Urothelium cell line (cell line): ENCODE results near the gene ACCSL.
A peak's percentile ranks its signal among the peaks of the same experiment; 100 is the strongest.

Experiments used
- DNase-seq: peaks from one replicate; pipeline ENCODE4 v3.0.0; 2011; ENCODE audit warnings: low spot score, mixed read lengths
- FAIRE-seq: peaks from 2 replicates; lab custom pipeline; 2011; peaks lifted over from hg19 to GRCh38; lab: Jason Lieb, UNC

ACCSL gene

DNA sequence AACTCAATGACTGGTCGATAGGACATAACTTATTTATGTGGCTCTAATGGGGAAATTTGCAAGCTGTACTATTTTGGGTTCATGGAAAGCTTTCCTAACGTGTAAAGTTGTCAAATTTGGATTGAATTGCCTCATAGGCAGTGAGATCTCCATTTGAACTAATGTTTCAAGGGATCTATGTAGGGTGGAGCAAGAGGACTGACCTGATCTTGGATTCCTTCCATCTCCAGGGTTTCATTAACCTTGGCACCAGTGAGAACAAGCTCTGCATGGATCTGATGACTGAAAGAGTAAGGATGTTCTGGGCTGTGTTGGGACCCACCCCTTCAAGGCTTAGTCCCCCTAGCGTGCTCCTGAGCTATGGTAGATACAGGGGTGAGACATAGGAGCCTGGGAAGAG is 2.1 kb downstream of the ACCSL start:
- no peak for DNase-seq
- no peak for FAIRE-seq

DNA sequence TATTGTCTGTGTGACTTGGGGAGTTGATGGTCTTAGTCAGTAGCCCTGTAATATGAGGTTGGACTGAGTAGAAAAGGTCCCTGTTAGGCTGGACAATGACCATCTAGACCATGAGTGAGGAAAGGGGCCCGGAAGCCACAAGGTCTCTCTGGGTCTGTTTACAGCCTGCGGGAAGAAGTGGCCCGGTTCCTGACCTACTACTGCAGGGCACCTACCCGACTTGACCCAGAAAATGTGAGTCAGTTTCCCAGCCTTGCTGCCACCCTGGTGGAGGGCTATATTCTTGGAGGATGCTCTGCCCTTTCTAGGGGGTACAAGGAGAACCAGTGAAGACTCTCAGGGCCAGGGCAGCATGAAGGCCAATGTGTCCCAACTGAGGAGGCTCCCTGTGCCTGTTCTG is 3.4 kb downstream of the ACCSL start:
- DNase-seq (no peak), FAIRE-seq (no peak)

DNA sequence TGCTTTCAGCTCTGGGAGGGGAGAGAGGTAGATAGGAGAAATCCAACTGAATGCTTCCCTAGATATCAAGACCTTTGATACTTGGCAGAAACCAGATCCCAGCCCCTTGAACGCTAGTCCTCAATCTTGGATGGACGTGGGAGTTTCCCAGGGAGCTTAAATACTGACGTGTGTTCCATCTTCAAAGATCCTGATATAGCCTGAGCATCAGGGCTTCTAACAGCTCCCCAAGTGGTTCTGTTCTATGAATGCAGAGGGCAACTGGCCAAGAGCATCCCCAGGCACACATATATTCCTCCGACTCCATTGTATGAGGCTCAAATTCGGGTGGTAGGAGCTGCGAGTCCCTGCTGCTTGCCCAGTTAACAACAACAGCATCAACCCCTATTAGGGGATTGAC is 9.6 kb downstream of the ACCSL start:
- DNase-seq = no peak
- FAIRE-seq = no peak

DNA sequence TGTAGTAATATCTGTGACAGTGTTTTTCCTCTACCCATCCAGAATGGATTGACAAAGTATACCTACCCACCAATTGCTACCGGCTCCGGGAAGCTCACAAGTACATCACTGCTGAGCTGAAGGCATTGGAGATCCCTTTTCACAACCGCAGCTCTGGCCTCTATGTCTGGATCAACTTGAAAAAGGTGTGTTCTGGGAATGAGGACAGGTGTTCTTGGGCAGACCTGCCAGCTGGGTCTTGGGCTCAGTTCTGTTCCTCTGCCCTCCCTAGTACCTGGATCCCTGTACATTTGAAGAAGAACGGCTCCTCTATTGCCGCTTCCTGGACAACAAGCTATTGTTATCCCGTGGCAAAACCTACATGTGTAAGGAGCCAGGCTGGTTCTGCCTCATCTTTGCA is 10.5 kb downstream of the ACCSL start:
- no peak for FAIRE-seq
- DNase-seq = no peak

DNA sequence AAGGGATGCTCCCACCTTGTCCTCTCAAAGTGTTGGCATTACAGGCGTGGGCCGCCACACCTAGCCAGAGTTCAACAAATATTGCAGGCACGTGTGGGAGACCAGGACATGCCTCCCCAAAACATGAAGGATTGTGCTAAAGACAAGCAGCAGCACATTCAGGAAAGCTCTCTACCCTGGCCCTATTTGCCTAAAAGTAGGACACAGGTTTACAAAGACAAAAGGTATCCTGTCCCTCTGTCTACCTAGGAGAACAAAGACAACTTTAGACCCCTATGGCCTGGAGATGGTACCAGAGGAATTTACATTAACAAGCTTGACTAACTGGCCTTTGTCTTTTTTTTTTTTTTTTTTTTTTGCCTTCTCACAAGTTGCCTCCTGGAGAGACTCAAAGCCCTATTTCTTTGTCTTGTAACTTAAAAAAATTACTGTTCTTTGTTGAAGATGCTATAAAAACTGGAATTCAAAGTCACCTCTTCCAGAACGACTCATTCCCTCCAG is 17.4 kb downstream of the ACCSL start:
- DNase-seq = no peak
- no peak for FAIRE-seq

DNA sequence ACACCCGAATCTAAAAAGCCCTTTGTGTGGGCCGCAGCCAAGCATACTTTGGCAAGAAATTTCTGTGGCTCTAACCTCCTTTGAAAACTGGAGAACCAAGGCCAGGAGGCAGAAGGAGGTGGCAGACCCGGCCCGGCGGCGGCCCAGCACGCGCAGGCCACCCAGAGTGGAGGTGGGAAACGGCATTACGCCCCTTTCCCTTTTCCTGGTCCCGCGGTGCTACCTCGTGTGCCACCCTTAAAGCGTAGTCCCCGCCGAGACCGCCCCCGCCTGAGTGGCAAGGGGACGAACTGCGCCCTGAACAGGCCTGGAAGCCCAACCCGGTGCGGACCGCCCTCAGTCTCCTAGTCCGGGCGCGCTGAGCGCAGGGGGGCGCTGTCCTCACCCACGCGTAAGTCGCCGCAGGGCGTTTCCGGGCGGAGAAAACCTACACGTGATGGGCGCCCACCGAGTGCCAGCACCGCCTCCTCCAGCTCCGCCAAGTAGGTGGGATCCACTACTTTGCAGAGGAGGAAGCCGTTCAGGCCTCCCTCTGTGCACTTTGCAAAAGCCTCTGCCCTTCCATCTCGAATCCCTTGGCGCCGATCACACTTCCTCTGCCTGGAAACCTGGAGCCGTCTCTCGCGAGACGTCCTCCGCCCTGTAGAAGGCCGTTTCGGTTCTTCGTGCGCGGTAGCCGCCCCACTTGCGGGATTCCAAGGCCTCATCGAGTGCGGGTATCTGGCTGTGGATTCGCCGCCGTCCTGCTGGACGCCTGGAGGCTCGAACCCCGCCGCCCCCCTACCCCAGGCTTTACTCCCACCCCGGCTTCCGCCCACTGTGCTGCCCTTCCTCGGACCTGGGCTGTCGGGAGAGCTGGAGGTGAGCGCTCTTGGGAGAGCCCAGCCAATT is 18.3 kb downstream of the ACCSL start, which contains the start of gene ACCS:
ACCS (plus strand) TSS at position 430 of the 891 bp plus-strand sequence. CDS start 1,358 bp downstream, outside the sequence.
- FAIRE-seq (no peak), DNase-seq (peak; percentile 73)

DNA sequence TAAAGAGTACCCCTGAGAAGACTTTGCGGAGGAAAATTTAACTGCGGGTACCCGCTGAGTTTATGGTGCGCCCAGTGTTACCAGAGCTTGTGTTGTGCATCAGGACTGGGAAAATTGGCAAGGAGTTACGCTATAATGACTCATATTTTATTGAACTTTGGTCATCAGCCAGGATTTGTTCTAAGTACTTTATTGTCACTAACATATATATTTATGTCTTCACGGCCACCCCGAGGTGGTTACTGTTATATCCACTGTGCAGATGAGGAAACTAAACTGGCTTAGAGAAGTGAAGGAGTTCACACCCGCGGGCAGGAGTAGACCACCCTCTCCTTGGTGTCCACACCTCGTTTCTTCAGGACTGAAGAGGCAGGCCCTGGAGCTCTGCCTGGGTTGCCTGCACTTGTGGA is 19.0 kb downstream of the ACCSL start:
- no peak for FAIRE-seq
- no peak for DNase-seq

DNA sequence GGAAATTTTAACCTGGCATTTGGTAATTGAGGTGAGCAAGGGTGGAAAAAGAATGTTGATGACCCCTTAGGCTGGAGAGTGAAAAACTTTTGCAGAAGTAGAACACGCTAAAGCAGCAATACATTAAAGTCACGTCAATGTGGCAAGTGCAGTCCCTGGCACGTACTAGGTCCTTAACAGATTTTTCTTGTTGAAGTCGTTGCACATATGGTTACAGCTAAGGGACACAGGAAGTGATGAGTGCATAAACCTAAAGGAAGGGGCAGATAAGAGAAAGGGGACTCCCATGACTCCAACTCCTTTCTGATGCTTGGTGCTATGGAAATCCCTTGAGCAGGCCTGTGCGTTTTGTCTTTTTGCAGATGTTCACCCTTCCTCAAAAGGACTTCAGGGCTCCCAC is 19.5 kb downstream of the ACCSL start:
- FAIRE-seq (no peak), DNase-seq (no peak)

DNA sequence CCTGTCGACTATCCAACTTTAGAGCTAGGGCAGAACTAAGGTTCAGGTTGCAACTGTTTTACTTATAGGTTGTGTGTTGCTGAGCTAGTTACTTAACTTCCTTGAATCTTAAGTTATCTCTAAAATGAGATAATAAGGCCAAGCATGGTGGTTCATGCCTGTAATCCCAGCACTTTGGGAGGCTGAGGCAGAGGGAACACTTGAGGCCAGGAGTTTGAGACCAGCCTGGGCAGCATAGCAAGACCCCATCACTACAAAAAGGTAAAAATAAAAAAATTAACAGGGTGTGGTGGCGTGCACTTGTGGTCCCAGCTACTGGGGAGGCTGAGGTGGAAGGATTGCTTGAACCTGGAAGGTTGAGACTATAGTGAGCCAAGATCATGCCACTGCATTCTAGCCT is 20.4 kb downstream of the ACCSL start:
- FAIRE-seq = no peak
- DNase-seq = no peak

DNA sequence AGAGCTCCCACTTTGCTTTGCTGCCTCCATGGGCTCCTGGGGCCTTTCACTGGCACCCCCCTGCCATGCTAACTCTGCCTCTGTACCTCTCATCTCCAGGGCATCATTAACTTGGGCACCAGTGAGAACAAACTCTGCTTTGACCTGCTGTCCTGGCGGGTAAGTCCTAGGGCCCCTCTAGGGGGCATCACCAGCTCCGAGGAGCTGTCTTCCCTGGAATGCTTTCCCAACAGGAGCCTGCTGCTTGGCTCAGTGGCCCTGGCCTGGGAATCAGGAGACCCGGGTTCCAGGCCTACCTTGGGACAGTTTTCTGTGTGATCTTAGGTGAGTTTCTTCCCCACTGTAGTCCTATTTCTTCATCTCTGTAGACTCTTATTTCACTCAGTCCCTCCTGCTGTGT is 23.4 kb downstream of the ACCSL start:
- no peak for FAIRE-seq

DNA sequence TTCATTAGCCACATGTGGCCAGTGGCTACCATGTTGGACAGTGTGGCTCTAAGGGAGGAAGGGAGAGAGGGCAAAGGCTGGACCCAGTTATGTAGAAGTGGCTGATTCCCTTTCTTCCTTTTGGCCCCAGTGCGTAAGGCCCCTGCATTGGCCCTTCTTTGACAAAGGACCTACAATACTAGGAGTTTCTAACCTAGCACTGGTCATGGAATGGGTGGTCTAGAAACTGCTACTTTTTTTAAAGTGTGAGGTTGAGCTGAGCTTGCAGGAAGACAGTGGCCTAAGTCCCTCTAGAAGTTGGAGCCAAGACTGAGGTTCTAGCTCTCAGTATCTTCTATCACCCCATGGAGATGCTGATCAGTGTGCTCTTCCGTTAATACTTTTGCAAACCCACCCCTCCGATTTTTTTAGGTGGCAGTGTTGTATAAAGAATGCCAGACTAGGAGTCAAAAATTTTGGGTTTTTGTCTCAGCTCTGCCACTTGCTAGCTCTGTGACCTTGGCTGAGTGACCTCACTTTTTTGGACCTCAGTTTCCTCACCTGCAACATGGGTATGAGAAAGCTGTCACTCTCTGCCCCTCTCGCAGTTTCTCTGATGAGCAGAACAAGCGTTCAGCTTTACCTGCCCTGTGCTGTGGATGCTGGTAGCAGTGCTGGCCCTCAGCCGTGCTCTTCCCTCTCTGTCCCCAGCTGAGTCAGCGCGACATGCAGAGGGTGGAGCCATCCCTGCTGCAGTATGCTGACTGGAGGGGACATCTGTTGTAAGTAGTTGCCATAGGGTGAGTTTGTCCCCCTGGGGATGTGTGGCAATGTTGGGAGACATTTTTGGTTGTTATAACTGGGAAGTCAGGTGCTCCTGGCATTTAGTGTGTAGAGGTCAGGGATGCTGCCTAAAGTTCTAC is 25.2 kb downstream of the ACCSL start:
- FAIRE-seq = peak; percentile 27

More for the DNA sequence above, 23.4 kb downstream of the ACCSL start:
- DNase-seq = no peak

DNA sequence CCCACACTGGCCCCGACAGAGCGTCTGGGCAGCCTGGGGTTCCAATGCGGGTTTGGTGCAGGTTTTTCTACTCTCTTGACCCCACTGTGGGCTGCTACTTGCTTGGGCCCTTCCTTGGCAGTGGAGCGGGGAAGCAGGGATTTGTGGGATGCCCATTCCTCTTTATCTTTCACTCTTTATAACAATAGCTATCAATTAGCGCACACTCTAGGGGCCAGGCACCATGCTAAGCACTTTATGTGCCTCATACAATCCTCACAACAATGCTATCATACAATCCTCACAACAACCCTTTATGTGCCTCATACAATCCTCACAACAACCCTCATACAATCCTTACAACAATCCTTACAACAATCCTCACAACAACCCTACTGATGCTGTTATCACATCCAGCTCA is 31.0 kb downstream of the ACCSL start:
- no peak for DNase-seq
- no peak for FAIRE-seq

More for the DNA sequence above, 25.2 kb downstream of the ACCSL start:
- no peak for DNase-seq

DNA sequence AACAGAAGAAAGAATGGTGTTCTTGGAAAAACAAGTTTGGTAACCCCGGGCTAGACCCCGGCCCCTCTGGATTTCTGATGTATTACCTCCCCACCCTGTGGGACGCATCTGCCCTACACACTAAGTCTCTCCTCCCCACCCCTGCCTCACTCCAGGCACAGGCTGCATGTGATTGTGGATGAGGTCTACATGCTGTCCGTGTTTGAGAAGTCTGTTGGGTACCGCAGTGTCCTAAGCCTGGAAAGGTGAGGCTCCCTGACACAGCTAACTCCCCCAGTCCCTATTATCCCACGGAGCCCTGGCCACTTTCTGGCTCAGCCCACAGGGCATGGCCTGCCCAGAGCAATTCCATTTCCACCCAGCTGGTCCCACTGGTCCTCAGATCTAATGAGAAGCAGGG is 31.6 kb downstream of the ACCSL start:
- FAIRE-seq (no peak), DNase-seq (no peak)

DNA sequence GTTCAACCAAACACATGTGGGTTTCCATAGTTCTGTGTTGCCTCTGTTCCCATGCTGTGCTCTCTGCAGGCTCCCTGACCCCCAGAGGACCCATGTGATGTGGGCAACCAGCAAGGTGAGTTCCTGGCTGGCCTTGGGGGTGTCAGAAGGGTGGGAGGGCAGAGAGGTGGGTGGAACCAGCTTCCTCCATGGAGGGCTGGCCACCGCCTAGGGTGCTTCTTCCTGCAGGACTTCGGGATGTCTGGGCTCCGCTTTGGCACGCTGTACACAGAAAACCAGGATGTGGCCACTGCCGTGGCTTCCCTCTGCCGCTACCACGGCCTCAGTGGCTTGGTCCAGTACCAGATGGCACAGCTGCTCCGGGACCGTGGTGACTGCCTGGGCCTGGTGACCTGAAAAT is 33.2 kb downstream of the ACCSL start:
- no peak for FAIRE-seq

DNA sequence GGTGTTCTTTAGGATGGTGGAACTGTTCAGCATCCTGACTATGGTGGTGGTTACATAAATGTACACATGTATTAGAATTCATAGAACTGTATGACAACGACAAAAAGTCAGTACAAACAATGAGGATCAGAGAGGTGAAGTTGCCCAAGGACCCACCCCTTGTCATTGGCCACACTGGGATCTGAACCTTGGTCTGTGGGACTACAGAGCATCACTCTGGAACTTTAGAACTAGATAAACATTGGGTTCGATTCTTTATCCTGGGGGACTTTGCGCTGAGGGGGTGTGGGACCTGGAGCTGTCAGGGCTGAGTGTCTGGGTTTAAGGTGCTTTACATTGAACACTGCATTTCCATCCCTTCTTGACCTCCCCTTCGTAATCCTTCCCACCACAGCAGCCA is 34.9 kb downstream of the ACCSL start:
- no peak for DNase-seq
- FAIRE-seq = no peak

More for the DNA sequence above, 33.2 kb downstream of the ACCSL start:
- no peak for DNase-seq

DNA sequence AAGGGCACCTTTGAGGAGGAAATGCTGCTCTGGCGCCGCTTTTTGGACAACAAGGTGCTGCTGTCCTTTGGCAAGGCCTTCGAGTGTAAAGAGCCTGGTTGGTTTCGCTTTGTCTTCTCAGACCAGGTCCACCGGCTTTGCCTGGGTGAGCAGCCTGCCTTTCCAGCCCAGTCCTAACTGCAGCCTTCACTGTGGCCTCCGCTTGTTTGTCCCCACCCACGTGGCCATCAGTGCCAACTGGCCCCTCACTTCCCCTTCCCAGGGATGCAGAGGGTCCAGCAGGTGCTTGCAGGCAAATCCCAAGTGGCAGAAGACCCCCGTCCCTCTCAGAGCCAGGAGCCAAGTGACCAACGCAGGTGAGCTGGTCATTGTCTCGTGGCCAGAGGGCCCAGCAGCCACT is 35.7 kb downstream of the ACCSL start:
- DNase-seq (no peak), FAIRE-seq (no peak)

DNA sequence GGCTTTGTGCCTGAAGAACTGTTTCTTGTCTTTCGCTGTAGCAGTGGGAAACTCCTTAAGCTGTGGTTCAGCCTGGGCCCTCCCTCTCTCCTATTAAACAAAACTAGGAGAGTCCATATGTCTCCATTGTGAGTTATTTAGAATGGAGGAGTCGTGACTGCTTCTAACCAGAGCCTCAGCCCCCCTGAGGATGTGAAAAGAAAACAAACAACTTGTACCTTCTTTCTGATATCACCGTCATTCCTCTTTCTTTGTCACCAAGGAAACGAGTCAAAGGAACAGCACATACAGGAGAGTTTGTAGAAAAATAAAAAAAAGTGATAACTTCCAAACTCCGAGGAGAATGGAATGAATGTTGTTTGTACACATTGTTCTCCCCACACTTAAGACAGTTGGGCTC is 36.1 kb downstream of the ACCSL start:
- DNase-seq (no peak), FAIRE-seq (no peak)

DNA sequence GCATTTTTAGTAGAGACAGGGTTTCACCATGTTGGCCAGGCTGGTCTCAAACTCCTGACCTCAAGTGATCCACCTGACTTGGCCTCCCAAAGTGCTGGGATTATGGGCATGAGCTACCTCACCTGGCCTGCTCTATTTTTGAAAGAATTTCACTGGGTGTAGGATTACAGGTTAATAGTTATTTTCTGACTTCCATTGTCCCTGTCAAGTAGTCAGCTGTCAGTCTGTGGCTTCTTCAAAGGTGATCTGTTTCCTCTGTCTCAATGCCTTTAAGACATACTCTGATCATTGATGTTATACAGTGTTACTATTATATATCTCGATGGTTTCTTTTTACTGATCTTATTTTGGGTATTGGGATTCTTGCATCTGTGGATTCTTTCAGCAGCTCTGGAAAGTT is 37.5 kb downstream of the ACCSL start:
- FAIRE-seq (no peak), DNase-seq (no peak)

DNA sequence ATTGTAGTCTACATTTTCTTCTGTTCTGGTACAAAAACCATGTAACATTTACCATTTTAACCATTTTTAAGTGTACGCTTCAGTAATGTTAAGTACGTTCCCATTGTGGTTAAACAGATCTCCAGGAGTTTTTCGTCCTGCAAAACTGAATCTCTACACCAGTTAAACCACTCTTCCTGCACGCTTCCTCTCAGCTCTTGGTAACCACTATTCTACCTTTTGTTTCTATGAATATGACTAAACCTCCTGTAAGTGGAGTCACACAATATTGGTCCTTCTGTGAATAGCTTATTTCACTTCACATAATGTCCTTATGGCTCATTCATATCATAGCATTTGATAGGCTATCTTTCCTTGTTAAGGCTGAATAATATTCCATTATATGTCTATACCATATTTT is 40.6 kb downstream of the ACCSL start:
- FAIRE-seq = no peak
- DNase-seq = no peak

DNA sequence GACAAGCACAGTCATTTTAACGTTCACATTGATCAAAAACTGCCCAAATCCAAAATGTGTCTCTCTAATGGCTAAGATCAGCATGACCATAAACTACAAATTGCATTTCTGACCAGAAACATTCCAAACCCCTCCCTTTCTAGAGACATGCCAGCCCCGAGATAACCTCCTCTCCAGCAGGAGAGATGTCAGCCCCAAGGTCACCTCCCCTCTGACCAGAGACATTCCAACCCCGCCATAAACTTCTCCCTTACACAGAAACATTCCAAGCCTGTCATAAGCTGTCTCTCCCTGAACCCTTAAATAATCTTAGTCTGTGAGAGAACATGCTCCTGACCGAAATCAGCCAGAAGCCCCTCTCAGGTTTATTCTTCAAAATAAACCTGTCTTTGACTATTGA is 41.1 kb downstream of the ACCSL start:
- FAIRE-seq = no peak
- DNase-seq = no peak

DNA sequence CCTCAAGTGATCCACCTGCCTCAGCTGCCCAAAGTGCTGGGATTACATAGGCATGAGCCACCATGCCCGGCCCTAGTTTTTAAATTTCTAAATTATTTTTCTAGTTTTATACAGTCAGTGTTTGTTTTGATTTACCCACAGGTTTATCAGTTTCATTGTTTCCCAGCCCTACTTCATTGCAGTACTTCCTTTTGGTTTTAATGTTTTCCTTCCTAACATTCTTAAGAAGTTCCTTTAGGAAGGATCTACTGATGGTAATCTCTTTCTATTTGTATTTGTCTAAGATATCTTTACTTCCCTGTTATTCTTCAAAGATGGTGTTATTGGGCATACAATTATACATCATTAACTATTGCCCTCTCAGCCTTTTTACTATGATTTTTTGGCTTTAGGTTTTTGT is 42.8 kb downstream of the ACCSL start:
- FAIRE-seq (no peak), DNase-seq (no peak)
